Caco-2 (cell line): ENCODE data around the gene ANKRD9. TPM values are rescaled to one million over a fixed set of nuclear protein-coding genes. Genes with fewer than 3 reads are reported as not detected.

Source experiments
- BruUV-seq: library from RNA; stranded (reverse); fragments of 400-500 nt; replicated peaks from 2 replicates; lab custom pipeline; 2021; lab: Mats Ljungman, UMichigan
- CTCF ChIA-PET: fragments of 300-600 bp; sonication (Branson Sonifier 250); formaldehyde crosslinking; loops from one replicate; lab custom pipeline; 2022; ENCODE audit warnings: antibody characterized with exemption; lab: Charles Lee
- POLR2A ChIA-PET: fragments of 300-600 bp; sonication (Branson Sonifier 250); formaldehyde crosslinking; loops from one replicate; lab custom pipeline; 2022; ENCODE audit warnings: antibody characterized with exemption; lab: Charles Lee
- DNase-seq, 2 experiments: peaks; one replicate each; pipeline versions ENCODE4 v3.0.0 to v3.0.0-alpha.2; 2020 to 2022
- H3K27me3 ChIP-seq: replicated peaks from 2 replicates; pipeline ENCODE4 v1.6.0; 2011; ENCODE audit warnings: low read length; ENCODE audit not compliant: control insufficient read depth, insufficient read depth
- H3K36me3 ChIP-seq: 2 replicates; pipeline ENCODE4 v1.5.1; 2011; ENCODE audit warnings: low read length; ENCODE audit not compliant: control insufficient read depth, insufficient read depth
- H3K4me1 ChIP-seq: fragments of 250-450 bp; sonication (Bioruptor Pico); 2 replicates; pipeline ENCODE4 v1.5.1; 2020; ENCODE audit warnings: mild to moderate bottlenecking
- H3K4me3 ChIP-seq: 2 replicates; pipeline ENCODE4 v1.5.1; 2011; ENCODE audit warnings: low read depth, mild to moderate bottlenecking, control low read depth, low read length
- H3K9me3 ChIP-seq: fragments of 250-450 bp; sonication (Bioruptor Pico); 2 replicates; pipeline ENCODE4 v1.5.1; 2020; ENCODE audit warnings: mild to moderate bottlenecking, moderate library complexity
- H3K27ac Mint-ChIP-seq: one replicate; pipeline ENCODE4 v1.8.0; 2022; ENCODE audit warnings: mixed read lengths; ENCODE audit not compliant: unreplicated experiment
- H3K27me3 Mint-ChIP-seq: one replicate; pipeline ENCODE4 v1.8.0; 2022; ENCODE audit warnings: mixed read lengths; ENCODE audit not compliant: insufficient read depth, unreplicated experiment
- H3K36me3 Mint-ChIP-seq: one replicate; pipeline ENCODE4 v1.8.0; 2022; ENCODE audit warnings: mild to moderate bottlenecking, mixed read lengths; ENCODE audit not compliant: insufficient read depth, unreplicated experiment
- H3K4me1 Mint-ChIP-seq: one replicate; pipeline ENCODE4 v1.8.0; 2022; ENCODE audit warnings: low read depth, mixed read lengths; ENCODE audit not compliant: unreplicated experiment
- H3K4me3 Mint-ChIP-seq: one replicate; pipeline ENCODE4 v1.8.0; 2022; ENCODE audit warnings: mild to moderate bottlenecking, moderate library complexity, mixed read lengths; ENCODE audit not compliant: unreplicated experiment
- H3K9me3 Mint-ChIP-seq: one replicate; pipeline ENCODE4 v1.8.0; 2022; ENCODE audit warnings: mixed read lengths; ENCODE audit not compliant: unreplicated experiment
- CTCF ChIP-seq, 2 experiments: fragments of 200-600 bp in 1 of 2; IDR thresholded peaks; 1 replicate in 1 of 2; 2 replicates in 1 of 2; pipeline versions ENCODE4 v1.5.1 to v1.8.0; 2011 to 2022; ENCODE audit warnings: antibody characterized with exemption in 1 of 2, control low read depth in 1 of 2, inconsistent platforms in 1 of 2, low read depth in 1 of 2, low read length in 1 of 2, mild to moderate bottlenecking in 1 of 2, moderate library complexity in 1 of 2; ENCODE audit not compliant: insufficient read depth in 1 of 2, severe bottlenecking in 1 of 2, unreplicated experiment in 1 of 2
- intact Hi-C: fragments of 100-400 bp; cut with micrococcal nuclease; formaldehyde crosslinking; loops from one replicate; pipeline ENCODE4 v1.10.0; 2022; ENCODE audit not compliant: unreplicated experiment
- total RNA-seq: library from RNA; stranded (reverse); gene quantifications from 2 replicates; pipeline ENCODE4 v1.2.3, GENCODE V29; 2022

Gene ANKRD9
- total RNA-seq, 1 experiment from 2014 or later = 15.0 TPM

DNA sequence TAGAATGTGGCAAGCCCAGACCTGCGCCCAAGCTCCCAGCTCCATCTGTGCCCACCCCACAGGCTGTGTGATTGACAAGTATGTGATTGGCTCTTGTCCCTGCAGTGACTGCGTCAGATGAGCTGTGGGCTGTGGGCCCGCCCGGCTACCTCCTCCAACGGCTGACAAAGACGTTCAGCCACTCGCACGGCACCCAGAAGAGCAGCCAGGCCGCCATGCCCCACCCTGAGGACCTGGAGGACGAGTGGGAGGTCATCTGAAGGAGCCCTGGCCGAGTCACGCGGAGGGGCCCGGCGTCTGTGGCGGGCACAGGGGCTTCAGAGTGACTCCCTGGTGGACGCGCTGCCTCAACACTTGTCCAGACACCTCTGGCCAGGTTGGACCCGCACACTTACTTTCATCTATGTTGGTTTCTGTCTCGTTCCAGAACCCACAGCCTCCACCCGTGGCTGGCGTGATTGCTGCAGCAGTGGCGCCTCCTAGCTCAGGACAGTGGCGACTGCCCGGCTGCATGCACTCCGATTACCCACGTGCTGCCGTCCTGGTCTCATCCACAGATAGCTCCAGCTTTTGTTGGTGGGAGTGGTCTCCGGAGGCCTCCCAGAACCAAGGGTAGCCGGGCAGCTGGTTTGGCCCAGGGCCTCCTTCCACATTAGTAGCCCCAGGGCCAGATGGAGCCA is 11.4 kb downstream of the ANKRD9 start:
- Histone ChIP-seq H3K27me3 (no peaks in the 10 kb centered on the region), H3K9me3 (no peaks in the 10 kb centered on the region), H3K36me3 (no peaks in the 10 kb centered on the region), H3K4me3 (no peak overlapping the region), H3K4me1 (0 out of 2 replicates have a peak, but pooled peaks cover 5% of the 10 kb centered on the region)
- intact Hi-C loops = no loop called here
- ChIA-PET CTCF (interaction anchor here (0.6 to 1.4 kb wide), 3 partner anchors 19 to 60 kb away, joined by 3 to 4 read pairs (median 3); no protein-coding TSS in a partner anchor), POLR2A (no interaction called here)
- TF ChIP-seq CTCF (IDR thresholded peaks at IDR 0.05; ENCODE audit: insufficient read depth in 1 of 2, low read depth in 1 of 2, low read length in 1 of 2, severe bottlenecking in 1 of 2, unreplicated experiment in 1 of 2) = peak; percentile 10 to 32
- Mint-ChIP-seq H3K27ac (no peak overlapping the region), H3K4me3 (no peak overlapping the region), H3K27me3 (no peaks in the 10 kb centered on the region), H3K36me3 (peaks cover 12% of the 10 kb centered on the region), H3K9me3 (no peaks in the 10 kb centered on the region), H3K4me1 (peaks cover 6% of the 10 kb centered on the region)
- BruUV-seq = no TSS peak
- DNase-seq = peak in 1 of 2 experiments; percentile 35

DNA sequence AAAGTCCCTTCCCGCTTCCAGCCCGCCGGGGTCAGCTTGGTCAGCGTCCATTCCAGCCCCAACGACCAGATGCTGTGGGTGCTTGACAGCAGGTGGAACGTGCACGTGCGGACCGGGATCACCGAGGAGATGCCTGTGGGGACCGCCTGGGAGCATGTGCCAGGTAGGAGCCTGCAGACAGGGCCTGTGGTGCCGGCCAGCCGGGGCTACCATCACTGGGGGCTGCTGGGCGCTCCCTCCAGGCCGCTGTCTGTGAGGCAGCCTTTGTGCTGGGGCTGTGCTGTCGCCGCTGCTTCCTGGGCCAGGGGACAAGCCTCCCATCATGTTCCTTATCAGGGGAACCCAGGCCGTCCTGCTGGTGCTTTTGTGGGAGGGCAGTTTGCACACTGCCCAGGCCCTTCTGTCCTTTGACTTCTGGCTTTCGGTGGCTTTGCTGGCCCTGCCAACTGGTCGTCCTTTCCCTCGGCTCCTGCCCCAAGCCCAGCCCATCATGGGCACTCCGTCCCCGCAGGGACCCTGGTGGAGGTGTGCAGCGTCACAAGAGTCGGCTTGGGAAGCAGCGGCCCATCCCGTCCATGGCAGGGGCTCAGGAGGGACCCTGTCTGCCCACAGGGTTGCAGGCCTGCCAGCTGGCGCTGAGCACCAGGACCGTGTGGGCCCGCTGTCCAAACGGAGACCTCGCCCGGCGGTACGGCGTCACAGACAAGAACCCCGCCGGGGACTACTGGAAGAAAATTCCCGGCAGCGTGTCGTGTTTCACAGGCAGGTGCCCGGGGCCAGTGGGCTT is 12.4 kb downstream of the ANKRD9 start:
- POLR2A ChIA-PET = no interaction called here
- H3K36me3 ChIP-seq = no peaks in the 10 kb centered on the region
- CTCF ChIA-PET = interaction anchor here (1.4 kb wide), 1 partner anchor 59 kb away, joined by 4 read pairs; no protein-coding TSS in a partner anchor

More for the DNA sequence above, 12.4 kb downstream of the ANKRD9 start:
- no peaks in the 10 kb centered on the region for H3K9me3 Mint-ChIP-seq
- H3K4me1 Mint-ChIP-seq = peaks cover 6% of the 10 kb centered on the region
- no peak overlapping the region for H3K4me3 Mint-ChIP-seq
- no TSS peak for BruUV-seq
- intact Hi-C loops = no loop called here
- H3K27me3 Mint-ChIP-seq = no peaks in the 10 kb centered on the region
- Histone ChIP-seq H3K27me3 (no peaks in the 10 kb centered on the region), H3K9me3 (no peaks in the 10 kb centered on the region), H3K4me3 (no peak overlapping the region), H3K4me1 (0 out of 2 replicates have a peak, but pooled peaks cover 5% of the 10 kb centered on the region)
- peaks cover 11% of the 10 kb centered on the region for H3K36me3 Mint-ChIP-seq
- DNase-seq = no peak
- no peak overlapping the region for H3K27ac Mint-ChIP-seq
- no peak for TF ChIP-seq CTCF (IDR thresholded peaks at IDR 0.05; ENCODE audit: insufficient read depth in 1 of 2, low read depth in 1 of 2, low read length in 1 of 2, severe bottlenecking in 1 of 2, unreplicated experiment in 1 of 2)
